Endothelial cell of coronary artery (primary cell): Measurements from ENCODE around the gene MYOF. TPM values are rescaled to one million over a fixed set of nuclear protein-coding genes. Genes with fewer than 3 reads are reported as not detected.

Source experiments
- total RNA-seq: library from RNA; depleted of rRNA; stranded (reverse); fragments of >200 nt; gene quantifications from 2 replicates; pipeline ENCODE4 v1.2.3, GENCODE V29; 2014

MYOF gene
- 155 and 257 TPM in 2 replicates for total RNA-seq

GRCh38 chr10:93482145-93482834 is at the start of gene MYOF:
MYOF (minus strand) TSS chr10:93482334; CDS start chr10:93482194, 140 bp downstream.

GRCh38 chr10:93496322-93497041 is 14.3 kb upstream of the MYOF start, which contains the start of gene CEP55:
CEP55 (plus strand) TSS chr10:93496612; CDS start chr10:93500052, 3,440 bp downstream.

Other genes with a start within 250 kb of the MYOF start
- 18.3 and 42.4 TPM in 2 replicates for gene CEP55, start 14.3 kb upstream of the MYOF start, total RNA-seq
- gene FFAR4, start 84.3 kb upstream of the MYOF start, total RNA-seq: not detected in 2 replicates
- gene RBP4, start 118.9 kb upstream of the MYOF start, total RNA-seq: not detected in 2 replicates
- gene PDE6C, start 130.2 kb upstream of the MYOF start, total RNA-seq: not detected in 2 replicates
- gene FRA10AC1, start 220.3 kb upstream of the MYOF start, total RNA-seq: 4.9 and 10.4 TPM in 2 replicates